HG03354 (cell line): Measurements from ENCODE around the gene RAB6B.

Experiments
- ATAC-seq: cut with Tn5 transposase; IDR thresholded peaks from one replicate; pipeline ENCODE4 v1.9.1; 2021; ENCODE audit warnings: mild to moderate bottlenecking; ENCODE audit not compliant: unreplicated experiment, poor library complexity, severe bottlenecking

The RAB6B gene

DNA sequence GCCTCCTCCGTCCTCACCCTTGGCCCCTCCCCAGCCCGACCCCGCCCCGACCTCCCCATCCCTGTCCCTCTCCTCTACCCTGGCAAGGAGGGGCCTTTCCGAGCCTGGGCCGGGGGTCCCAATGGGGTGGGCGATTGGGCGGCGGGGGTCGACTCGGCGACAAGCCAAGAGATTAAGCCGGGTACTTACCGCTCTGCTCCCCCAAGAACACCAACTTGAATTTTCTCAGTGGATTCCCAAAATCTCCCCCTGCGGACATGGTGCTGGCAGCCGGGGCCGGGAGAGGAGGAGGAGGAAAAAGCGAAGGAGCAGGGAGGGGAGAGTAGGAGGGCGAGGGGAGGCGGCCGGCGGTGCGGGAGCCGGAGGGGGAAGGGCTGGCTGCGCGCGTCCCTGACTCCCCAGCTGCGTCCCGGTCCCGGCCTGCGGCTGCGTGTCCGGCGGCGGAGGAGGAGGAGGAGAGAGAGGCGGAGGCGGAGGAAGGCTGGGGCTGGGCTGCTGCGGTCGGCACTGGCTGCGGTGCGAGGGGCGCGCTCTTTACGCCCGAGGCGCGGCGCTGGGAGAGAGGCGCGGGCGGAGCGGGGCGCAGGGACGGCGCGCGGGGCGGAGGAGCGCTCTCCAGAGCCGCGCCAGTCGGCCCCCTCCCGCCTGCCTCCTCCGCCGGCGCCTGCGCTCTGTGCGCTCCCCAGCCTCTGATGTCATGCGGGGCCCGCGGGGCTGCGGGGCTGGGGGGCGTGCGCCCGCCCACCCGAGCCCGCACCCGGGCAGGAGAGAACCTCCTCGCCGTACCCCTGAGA lies at the start of gene RAB6B:
TSS of gene RAB6B (minus strand) at position 675 of the 794 bp plus-strand sequence. CDS start at position 259, 416 bp downstream.
- ATAC-seq = no peak

DNA sequence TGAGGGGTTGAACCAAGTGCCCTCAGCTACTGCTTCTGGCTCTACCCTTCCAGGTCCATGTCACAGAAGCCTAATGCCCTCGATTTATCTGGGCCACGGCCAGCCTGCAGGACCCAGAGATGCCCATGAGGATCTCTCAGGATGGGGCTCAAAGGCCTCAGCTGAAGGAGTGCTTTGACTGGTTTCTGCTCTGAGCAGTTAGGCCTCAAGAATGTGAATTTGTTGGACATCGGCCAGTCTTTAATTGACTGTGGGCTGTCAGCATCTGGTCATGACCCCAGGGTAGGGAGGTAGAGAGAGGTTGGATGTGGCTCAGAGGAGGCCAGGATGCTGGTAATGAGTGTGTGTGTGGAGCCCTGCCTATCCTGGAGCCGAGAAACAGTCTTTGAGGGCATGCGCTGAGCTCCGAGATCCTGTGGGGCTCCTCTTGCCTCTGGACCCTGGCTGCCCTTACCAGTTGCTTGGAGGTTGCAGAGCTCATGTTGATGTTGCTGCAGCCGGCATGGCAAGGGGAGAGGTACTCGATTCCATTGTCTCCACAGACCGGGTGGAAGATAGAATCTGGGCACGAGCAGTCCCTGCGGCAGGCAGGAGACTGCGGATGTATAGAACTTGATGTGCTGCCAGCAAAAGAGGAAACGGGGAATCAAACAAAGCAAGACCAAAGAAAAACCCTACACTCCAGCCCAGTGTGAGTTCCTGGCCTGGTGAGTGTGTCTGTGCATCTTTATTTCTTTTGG lies 49.1 kb upstream of the RAB6B start:
- ATAC-seq = no peak

DNA sequence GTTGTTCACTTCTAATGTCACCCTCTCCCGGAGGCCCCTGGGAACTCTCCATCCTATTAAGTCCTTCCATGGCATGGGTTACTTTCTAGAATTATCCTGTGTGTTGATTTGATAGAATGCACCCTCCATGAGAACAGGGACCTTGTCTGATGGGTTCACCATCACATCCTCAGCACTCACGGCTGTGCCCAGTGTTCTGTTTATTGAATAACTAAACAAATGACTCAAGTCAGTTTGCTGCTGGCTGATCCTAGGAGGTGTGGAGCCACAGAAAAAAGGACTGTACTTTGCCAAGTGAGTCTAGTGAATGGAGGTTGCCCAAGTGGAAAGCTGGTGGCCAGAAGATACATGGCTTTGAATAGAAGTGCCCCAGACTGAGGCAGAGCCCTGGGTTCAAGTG lies 48.5 kb upstream of the RAB6B start:
- ATAC-seq = no peak

DNA sequence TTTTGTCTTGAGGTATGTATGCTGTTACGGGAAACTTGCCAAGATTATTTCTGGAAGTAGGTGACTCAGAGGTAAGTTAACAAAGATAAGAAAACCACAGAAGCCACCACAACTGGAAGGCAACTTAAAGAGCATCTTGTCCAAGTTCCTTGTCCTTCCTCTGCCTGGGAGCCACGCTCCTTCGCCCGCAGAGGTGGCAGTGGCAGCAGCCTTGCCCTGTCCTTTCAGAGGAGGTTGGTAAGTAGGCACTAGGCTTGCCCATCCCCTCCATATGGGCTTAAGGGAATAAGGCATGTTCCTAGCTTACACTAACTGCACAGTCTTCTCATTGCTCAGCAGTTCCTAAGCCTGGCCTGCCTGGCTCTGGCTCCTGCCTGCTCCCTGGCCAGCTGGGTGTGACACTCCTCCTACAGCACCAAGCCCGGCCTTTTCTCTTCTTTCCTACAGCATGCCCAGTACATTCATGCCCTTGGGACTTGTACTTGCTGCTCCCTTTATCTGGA lies 48.0 kb upstream of the RAB6B start:
- no peak for ATAC-seq

DNA sequence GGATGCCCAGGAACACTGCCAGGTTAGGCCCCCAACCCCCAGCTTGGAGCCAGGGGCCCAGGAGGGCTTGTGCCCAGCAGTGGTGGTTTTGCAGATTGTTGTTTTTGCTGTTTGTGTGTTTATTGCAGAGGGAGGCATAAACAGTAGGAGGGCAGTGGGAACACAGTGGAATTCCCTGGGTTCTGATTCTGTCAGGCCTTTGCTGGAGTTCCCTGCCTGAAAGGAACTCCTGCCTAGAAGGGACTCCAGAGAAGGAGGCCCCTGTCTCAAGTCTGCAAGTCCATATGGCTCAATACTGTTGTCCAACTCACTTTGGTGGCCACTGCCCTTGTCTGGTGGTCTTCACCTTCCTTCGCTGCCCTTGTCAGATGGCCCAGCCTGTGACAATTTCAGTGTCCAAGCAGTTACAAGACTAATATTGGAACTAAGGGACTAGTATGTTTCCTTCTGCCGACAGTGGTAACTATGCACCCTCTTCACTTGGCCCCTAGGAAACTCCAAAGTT lies 47.4 kb upstream of the RAB6B start:
- ATAC-seq = no peak

DNA sequence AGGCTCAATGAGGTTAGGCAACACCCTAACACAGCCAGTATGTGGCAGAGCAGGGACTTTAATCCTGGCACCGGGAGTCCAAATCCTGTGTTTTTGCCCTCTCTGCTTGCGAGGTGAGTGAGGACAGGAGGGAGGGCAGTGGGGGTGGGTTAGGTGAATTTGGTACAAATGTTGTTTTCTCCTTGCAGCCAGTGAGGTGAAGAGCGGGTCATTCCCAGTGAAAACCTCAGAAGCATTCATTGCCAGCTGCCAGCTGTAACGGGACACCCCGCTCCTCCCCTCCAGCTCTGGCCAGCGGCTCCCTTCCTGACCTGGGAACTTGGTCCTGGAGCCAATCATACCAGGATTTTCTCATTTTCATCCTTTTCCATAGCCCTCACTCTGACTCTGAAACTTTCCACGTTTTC lies 45.7 kb upstream of the RAB6B start:
- no peak for ATAC-seq

DNA sequence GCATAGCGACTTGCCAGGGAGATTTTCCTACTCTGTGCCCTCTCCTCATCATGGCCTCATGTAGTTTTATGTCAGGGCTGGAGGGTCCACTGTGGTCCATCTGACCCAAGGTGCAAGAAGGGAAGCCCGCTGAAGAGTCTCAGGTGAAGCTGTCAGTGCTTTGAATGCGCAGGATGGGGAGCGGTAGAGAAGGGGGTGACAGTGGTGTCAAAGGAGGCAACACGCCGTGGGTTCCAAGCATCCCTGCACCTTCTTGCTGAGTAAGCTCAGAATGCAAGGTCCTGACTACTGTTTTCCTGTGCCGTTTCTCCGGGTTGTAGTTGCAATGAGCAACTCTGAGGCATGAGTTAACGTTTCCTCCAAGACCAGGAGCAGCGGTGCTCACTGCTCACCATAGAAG lies 44.9 kb upstream of the RAB6B start:
- no peak for ATAC-seq

DNA sequence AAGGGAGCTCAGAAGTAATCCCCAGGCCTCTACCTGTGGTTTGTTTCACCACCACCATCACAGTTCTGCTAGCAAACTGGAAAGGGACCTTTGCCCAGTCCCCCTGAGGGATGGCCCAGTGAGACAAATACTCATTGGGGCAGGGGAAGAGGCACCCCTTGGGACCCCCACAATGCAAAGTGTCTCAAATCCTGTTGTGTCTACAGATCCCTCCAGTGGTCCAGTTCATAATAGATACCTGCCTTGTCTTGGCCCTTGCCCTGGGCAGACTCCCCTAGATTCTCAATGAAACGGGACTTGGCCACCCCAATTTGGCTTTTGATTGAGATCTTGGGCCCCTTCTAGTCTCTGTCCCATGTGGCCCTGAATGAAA lies 43.8 kb upstream of the RAB6B start:
- ATAC-seq = no peak

DNA sequence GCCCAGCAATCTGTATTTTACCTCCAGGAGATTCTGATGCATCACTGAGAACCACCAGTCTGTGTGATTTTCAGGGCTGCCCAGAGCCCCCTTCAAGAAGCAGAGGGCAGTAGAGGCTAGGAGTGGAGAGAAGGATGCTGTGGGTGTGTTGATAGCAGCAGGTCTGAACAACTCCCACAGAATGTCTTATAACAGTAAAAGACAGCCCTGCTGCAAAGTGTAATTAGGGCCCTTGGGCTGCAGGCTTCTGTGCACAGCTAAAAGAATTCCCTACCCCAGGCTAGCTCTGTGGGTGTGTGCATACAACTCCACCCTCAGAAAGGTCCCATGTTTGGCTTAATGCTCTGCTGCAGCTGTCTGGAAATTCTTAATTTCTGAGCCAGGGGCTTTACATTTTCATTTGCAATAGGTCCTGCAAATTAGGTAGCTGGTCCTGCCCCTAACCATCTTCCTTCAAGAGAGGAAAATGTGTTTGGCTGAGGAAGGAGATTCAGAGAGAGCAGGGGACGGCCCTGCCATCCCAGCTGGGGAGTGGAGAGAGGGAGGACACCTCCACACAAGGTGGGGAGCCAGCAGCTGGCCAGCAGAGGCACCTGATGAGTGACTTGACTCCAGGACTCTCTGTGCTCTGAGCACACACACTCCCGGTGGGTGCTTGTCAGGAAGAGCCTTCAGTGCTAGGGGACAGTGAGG lies 43.2 kb upstream of the RAB6B start:
- no peak for ATAC-seq

DNA sequence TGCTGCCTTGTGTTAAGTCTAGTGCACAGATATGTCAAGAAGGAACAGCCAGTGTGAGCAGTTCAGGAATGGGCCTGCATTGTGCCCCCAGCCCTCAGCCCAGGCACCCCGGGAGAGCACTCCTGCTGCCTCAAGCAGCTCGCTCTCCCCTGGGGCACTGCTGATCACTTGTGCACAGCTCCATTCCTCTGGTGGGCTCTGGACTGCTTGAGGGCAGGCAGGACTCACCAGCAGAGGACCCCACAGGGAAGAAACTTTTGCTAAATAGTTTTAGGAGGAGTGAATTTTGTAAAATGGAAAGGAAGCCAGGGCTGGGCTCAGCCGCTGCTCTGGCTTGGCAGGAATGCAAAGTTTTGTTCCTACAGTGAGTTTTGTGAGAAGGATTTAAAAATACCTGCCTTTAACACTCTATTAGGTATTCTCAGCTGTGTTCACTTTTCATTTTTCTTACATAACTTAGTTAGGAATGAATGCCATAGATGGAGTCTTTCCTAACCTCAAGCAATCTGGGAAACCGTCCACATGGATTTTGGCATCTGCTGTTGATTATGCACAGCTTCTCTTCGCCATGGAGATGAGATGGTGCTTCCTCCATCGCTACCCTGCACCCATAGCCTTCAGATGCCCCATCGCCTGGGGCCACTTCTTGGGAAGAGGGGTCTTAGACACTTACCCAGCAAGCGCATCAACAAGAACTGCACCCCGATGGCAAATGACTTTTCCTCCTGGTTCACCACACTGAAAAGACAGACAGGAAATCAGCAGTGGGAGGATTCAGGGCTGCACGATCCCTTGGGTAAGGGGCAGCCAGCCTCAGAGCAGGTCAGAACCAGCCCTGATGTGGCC lies 42.3 kb upstream of the RAB6B start:
- ATAC-seq = no peak

DNA sequence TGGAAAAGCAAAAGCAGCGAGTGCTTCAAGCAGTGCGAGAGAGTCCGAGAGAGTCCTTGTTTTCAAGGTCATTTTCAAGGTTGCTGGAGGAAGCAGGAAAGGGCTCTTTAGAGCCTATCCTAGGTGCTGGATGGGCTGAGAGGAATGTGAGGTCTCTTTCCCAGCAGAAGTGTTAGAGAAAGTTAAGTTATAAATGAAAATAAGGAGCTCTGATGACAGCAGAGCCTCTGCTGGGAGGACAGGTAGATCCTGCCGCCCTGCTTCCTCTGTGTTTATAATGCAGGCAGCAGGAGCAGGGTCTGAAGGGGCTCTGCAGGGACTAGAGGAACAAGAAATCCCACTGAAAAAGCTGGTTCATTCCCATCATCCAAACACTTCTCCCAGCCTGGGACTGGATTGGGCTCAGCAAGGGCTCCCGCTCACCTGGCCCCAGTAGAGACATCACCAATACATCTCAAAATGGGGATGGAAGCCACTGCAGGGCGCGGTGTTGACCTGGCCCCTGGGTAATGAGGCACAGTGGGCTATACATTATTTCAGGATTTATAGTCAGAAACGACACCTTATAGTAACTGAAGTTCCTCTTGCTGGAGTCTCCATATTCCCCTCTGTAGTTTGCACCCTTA lies 41.5 kb upstream of the RAB6B start:
- ATAC-seq = no peak

DNA sequence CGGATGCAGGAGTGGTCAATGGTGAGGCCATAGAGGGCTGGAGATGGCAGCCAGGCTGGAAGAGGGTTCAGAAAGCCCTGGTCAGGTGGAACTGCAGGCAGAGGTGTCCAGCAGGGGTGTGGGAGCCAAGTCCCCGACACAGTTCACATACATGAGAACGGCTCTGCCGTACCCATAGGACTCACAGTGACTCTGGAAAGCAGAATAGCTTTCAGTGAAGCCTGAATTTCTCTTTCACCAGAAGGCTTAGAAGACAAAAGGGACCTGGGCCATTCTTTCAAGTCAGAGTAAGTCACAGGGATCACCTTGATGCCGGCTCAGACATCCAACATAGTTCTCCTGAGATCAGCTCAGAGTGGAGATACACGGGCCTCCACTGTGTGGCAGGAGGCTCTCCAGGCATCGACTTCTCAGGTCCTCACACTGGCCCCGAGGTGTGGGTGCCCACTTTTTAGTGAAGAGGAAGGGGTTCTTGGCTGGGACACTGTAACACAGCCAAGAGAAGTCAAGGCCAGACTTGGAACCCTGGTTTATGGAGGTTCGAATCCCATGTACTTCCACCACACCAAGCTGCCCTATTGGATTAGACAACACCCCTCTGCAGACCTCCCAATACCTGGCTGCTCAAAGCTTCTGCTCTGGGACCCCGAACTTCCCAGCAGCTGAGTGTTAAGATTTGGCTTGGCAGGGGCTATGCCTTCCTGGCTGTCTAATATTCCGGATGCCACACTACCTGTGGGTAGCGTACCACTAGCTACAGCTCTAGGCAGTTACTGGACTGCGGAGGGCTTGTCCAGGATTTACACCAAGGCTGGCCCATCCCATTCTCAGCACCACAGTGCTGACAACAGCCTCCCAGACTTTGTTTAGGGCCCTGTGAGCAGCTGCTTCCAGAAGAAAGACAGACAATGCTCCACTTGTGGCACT lies 40.4 kb upstream of the RAB6B start:
- no peak for ATAC-seq

DNA sequence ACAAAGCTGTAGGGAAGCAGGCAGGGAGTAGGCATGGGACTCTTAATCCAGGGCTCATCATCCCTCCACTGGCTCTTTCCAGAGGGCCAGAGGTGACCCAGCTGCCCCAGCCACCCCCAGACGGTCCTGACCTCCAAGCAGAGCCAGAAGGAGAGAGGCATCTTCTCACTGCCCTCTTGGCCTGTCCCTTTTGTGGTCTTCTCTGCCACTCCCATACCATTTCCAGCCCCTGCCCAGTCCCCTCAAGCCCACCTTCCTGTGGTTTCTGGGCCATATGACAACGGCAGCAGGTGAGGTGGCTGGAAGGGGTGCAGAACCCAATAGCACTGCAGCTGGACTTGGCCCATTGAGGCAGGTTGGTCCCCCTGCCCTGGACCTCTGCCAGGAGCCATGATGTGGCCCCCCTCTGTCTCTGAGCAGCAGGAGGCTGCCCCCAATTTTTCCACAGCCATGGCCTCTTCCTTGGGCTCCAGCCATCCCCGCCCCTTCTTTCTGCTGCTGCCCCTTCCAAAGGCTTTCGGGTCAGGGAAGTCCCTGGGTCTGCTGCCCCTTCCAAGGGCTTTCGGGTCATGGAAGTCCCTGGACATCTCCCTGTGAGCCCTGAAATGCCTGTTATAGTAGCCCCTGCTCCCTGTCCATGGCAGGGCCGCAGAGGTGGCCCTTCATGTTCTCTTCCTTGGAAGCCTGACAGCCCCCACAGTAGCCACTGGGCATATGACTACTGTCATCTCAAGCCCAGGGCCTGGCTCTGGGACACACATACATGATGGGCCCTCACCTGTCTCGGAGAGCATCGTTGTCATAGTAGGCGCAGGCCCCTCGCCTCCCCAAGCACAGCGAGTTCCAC lies 39.5 kb upstream of the RAB6B start:
- ATAC-seq = no peak

DNA sequence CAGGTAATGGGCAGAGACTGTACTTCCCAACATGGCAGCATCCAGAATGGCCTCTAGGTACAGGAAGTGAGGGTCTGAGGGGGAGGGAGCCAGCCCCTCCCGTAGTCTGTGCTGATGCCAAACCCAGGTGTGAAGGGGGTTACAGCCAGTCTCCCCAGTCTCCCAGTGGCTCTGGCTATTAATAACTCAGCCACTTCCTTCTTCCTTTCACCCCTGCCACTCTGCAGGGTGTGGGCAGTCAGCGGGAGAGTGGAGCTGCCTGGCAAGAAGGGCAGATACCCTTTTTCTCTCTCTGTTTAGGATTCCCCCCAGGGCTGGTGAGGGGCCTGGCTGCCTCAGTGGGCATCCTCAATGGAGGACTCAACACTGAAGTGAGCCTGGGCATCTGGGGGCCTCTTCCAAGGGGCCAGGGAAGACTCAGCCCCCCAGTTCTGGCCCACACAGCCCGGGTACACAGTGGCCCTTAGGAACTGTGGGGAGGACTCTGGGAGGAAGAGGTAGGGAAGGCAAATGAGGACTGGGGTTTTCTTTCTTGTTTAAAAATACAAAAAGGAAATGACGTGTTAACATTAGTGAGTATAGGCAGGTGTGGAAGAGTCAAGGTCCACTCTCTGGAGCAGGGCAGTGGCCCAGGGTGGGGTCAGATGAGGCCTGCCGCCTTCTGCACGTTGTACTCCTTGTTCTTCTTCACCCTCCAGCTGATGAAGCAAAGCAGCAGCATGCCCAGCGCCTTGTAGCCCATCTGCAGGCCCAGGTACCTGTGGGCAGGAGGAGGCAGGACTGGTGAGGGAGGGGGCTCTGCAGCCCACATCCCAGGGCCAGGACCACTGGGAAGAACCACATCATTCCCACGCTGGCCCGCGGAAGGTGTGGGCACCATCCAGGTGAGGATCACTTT lies 38.6 kb upstream of the RAB6B start:
- no peak for ATAC-seq

DNA sequence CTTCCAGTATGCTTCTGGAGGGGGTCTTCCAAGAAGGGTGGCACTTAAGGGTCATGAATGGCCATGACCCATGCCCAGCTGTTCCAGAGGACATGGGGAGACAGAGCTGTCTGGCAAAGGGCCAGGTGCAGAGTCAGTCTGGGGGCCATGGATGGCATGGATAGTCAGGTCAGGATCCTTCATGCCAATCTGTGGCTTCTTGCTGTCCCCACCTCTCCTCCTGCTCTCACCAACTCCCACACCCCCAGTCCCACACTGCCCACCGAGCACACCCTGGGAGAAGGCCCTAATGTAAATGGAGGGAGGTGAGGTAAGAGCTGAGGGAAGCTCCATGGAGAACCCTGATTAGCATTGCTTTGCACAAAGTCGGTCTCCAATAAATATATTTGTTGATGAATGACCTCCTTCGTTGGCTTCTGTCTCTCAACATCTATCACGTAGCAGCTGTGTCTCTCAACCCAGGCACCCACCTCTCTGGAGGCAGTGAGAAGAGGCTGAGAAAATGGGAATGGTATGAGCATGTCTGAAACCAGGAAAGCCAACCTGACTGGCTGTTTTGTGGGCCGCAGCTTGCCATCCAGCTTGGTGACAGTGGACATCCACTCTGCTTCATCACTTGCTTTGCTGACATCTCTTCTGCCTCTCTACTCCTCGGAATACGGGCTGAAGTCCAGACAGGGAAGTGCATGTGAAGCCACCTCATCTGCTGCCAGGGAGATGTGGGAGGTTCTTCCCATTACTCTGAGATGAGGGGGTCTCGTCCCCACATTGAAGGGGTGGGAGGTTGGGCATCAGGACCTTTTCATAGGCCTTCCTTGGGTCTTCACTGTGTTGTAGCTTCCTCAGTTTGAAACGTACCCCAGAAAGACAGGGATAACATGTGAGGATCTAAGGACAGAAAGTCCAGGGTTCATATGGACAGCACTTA lies 37.7 kb upstream of the RAB6B start:
- no peak for ATAC-seq
